Measurements from ENCODE around the gene ISCA1. TPM values are rescaled to one million over a fixed set of nuclear protein-coding genes. Genes with fewer than 3 reads are reported as not detected.

Gene ISCA1
- total and polyA plus RNA-seq, 10 of the 15 experiments (the other 5 are each of a cell fraction or from before 2014, with no cell fraction given): 8.9 to 36.0 (median 24.2) TPM

GRCh38 chr9:86330186-86330585 lies 47.8 kb upstream of the ISCA1 start (continued):
- TF ChIP-seq HSF1 (IDR thresholded peaks at IDR 0.05; ENCODE audit: low read depth, low read length) (no peak), SIN3A (IDR thresholded peaks at IDR 0.05; ENCODE audit: low read depth, low read length) (no peak), IRF5 (IDR thresholded peaks at IDR 0.05; ENCODE audit: borderline replicate concordance) (no peak)

GRCh38 chr9:86329649-86330048 lies 47.3 kb upstream of the ISCA1 start:
- Histone ChIP-seq H3K9me3 (replicated peaks; ENCODE audit: control insufficient read depth, insufficient read depth, low read length) (no peaks in the 10 kb centered on the region), H3K4me1 (ENCODE audit: control insufficient read depth, insufficient read depth, low read length) (no peaks in the 10 kb centered on the region), H3K4me2 (ENCODE audit: control insufficient read depth, insufficient read depth) (no peak overlapping the region), H3K9ac (ENCODE audit: control insufficient read depth, insufficient read depth, low read length) (no peak overlapping the region), H3K79me2 (ENCODE audit: control insufficient read depth, insufficient read depth, low read length) (no peaks in the 10 kb centered on the region), H3K27me3 (replicated peaks in 1 of 2; ENCODE audit: control insufficient read depth in 2 of 2, insufficient read depth in 2 of 2, low read length in 1 of 2) (no peaks in the 10 kb centered on the region), H4K20me1 (ENCODE audit: control insufficient read depth, insufficient read depth) (no peaks in the 10 kb centered on the region), H3K4me3 (no peak overlapping the region), H3K36me3 (ENCODE audit: control insufficient read depth in 2 of 2, insufficient read depth in 2 of 2, low read length in 1 of 2) (peaks cover 4 to 25% of the 10 kb centered on the region in 2 experiments; a peak in 3 of 4 replicates), H2AFZ (ENCODE audit: control insufficient read depth, low read depth, low read length) (no peak overlapping the region), H3K27ac (ENCODE audit: control insufficient read depth, insufficient read depth) (no peak overlapping the region)
- intact Hi-C loops (cut with micrococcal nuclease; ENCODE audit: unreplicated experiment) (no loop called here), in situ Hi-C loops (cut with MboI) (no loop called here)
- ATAC-seq (no peak), DNase-seq (ENCODE audit: low read depth, low spot score) (no peak), FAIRE-seq (no peak)
- WGBS (ENCODE audit: insufficient coverage, insufficient replicate concordance, low lambda C conversion rate, missing lambda C conversion rate): 100% methylated on average over 1 of the region's 1 CpG
- ChIA-PET POLR2A (no interaction called here), RAD21 (ENCODE audit: unreplicated experiment) (no interaction called here), SMC1A (ENCODE audit: uncharacterized antibody, unreplicated experiment) (no interaction called here), CTCF (interaction anchor here (1.7 kb wide), 1 partner anchor 11 kb away, joined by 6 read pairs; no protein-coding TSS in a partner anchor)
- BruUV-seq (replicated peaks): no TSS peak
- TF ChIP-seq STAT3 (IDR thresholded peaks at IDR 0.05; ENCODE audit: low read depth, low read length): no peak
- TF ChIP-seq SIX5 (IDR thresholded peaks at IDR 0.05; ENCODE audit: low read depth, low read length, severe bottlenecking): no peak
- TF ChIP-seq PAX8 (IDR thresholded peaks at IDR 0.05): no peak
- no peak for TF ChIP-seq EGR1 (IDR thresholded peaks at IDR 0.05; ENCODE audit: borderline replicate concordance in 1 of 2, low read depth in 2 of 2, low read length in 2 of 2)
- no peak for TF ChIP-seq ZZZ3 (IDR thresholded peaks at IDR 0.05; ENCODE audit: control insufficient read depth, insufficient read length, low read depth)
- TF ChIP-seq NBN (IDR thresholded peaks at IDR 0.05): no peak
- TF ChIP-seq E2F8 (IDR thresholded peaks at IDR 0.05; ENCODE audit: low read depth, partially characterized antibody): no peak
- TF ChIP-seq CHD4 (IDR thresholded peaks at IDR 0.05): no peak
- no peak for TF ChIP-seq NR2C1 (IDR thresholded peaks at IDR 0.05)
- no peak for TF ChIP-seq REST (IDR thresholded peaks at IDR 0.05; ENCODE audit: low read depth, low read length)
- no peak for TF ChIP-seq NFYB (IDR thresholded peaks at IDR 0.05; ENCODE audit: insufficient read depth, low read depth, low read length)
- no peak for TF ChIP-seq SUPT20H (IDR thresholded peaks at IDR 0.05; ENCODE audit: borderline replicate concordance, control insufficient read depth, low read depth, low read length)

Data from GM12878 (cell line).